ENCODE results near the gene AURKAIP1.

DNA sequence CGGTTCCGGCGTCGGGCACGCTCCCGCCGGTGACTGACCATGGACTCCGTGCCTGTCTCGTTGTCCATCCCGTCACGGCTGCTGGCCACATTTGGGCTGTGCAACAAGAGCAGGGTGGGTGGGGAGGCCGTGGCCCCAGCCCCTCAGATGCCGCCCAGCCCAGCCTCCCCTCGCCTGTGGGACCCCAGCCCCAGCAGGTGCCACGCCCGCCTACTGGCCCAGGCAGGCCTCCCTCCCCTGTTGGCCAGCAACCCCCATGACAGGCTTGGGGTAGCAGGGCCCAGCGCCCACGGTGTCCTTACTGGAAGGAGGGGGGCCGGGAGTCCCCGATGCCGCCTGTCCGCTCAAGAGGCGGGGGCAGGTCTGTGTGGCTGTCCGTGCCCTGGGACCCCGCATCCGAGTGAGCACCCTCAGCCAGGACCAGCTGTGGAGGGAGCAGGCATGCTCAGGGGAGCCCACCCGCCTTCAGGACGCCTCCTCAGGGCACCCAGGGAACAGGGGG, 32.9 kb downstream of the AURKAIP1 start:
- no peak for TF ChIP-seq POLR2AphosphoS5 (IDR thresholded peaks at IDR 0.05; ENCODE audit: low read depth)
- TF ChIP-seq, protein P1, sequence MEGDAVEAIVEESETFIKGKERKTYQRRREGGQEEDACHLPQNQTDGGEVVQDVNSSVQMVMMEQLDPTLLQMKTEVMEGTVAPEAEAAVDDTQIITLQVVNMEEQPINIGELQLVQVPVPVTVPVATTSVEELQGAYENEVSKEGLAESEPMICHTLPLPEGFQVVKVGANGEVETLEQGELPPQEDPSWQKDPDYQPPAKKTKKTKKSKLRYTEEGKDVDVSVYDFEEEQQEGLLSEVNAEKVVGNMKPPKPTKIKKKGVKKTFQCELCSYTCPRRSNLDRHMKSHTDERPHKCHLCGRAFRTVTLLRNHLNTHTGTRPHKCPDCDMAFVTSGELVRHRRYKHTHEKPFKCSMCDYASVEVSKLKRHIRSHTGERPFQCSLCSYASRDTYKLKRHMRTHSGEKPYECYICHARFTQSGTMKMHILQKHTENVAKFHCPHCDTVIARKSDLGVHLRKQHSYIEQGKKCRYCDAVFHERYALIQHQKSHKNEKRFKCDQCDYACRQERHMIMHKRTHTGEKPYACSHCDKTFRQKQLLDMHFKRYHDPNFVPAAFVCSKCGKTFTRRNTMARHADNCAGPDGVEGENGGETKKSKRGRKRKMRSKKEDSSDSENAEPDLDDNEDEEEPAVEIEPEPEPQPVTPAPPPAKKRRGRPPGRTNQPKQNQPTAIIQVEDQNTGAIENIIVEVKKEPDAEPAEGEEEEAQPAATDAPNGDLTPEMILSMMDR (IDR thresholded peaks at IDR 0.05; ENCODE audit: insufficient read depth, low read length): no peak
- TF ChIP-seq, protein P2, sequence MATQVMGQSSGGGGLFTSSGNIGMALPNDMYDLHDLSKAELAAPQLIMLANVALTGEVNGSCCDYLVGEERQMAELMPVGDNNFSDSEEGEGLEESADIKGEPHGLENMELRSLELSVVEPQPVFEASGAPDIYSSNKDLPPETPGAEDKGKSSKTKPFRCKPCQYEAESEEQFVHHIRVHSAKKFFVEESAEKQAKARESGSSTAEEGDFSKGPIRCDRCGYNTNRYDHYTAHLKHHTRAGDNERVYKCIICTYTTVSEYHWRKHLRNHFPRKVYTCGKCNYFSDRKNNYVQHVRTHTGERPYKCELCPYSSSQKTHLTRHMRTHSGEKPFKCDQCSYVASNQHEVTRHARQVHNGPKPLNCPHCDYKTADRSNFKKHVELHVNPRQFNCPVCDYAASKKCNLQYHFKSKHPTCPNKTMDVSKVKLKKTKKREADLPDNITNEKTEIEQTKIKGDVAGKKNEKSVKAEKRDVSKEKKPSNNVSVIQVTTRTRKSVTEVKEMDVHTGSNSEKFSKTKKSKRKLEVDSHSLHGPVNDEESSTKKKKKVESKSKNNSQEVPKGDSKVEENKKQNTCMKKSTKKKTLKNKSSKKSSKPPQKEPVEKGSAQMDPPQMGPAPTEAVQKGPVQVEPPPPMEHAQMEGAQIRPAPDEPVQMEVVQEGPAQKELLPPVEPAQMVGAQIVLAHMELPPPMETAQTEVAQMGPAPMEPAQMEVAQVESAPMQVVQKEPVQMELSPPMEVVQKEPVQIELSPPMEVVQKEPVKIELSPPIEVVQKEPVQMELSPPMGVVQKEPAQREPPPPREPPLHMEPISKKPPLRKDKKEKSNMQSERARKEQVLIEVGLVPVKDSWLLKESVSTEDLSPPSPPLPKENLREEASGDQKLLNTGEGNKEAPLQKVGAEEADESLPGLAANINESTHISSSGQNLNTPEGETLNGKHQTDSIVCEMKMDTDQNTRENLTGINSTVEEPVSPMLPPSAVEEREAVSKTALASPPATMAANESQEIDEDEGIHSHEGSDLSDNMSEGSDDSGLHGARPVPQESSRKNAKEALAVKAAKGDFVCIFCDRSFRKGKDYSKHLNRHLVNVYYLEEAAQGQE (IDR thresholded peaks at IDR 0.05; ENCODE audit: insufficient replicate concordance, low read depth): no peak

Data from HL-60 (cell line).